ENCODE measurements around the gene TTLL10. TPM values are rescaled to one million over a fixed set of nuclear protein-coding genes. Genes with fewer than 3 reads are reported as not detected.
"Not testable (repeated sequence)": the region's sequence is repeated elsewhere in the genome, so short reads cannot be mapped to it uniquely, and the experiment has no call there.

TTLL10 gene
- polyA plus RNA-seq, 1 donor = 0.64 TPM

GRCh38 chr1:1191734-1192133, 18.1 kb downstream of the TTLL10 start:
- Histone ChIP-seq H3K36me3 (ENCODE audit: control insufficient read depth, insufficient read depth, low read length) (no peaks in the 10 kb centered on the region), H3K4me3 (ENCODE audit: low read length) (no peak overlapping the region), H3K27me3 (ENCODE audit: control insufficient read depth, insufficient read depth, low read length) (no peaks in the 10 kb centered on the region), H3K9me3 (ENCODE audit: control insufficient read depth, low read depth, low read length) (no peaks in the 10 kb centered on the region), H3K27ac (ENCODE audit: low read length) (no peak overlapping the region), H3K4me1 (ENCODE audit: control insufficient read depth, insufficient read depth, low read length) (no peaks in the 10 kb centered on the region)
- no peak for DNase-seq
- WGBS (ENCODE audit: insufficient coverage, low lambda C conversion rate) = no CpG with 5 or more reads among the region's 11 CpGs

- Histone ChIP-seq H3K9me3 (ENCODE audit: control insufficient read depth, low read depth, low read length) (no peaks in the 10 kb centered on the region), H3K4me1 (ENCODE audit: control insufficient read depth, insufficient read depth, low read length) (no peaks in the 10 kb centered on the region), H3K27ac (ENCODE audit: low read length) (no peak overlapping the region), H3K36me3 (ENCODE audit: control insufficient read depth, insufficient read depth, low read length) (no peaks in the 10 kb centered on the region), H3K4me3 (ENCODE audit: low read length) (no peak overlapping the region), H3K27me3 (ENCODE audit: control insufficient read depth, insufficient read depth, low read length) (peaks cover 10% of the 10 kb centered on the region)
- no peak for DNase-seq
- WGBS (ENCODE audit: insufficient coverage, low lambda C conversion rate) = no CpG with 5 or more reads among the region's 3 CpGs
Measured at GRCh38 chr1:1194723-1195122, 21.0 kb downstream of the TTLL10 start.

GRCh38 chr1:1195726-1196125, 22.0 kb downstream of the TTLL10 start:
- not testable (repeated sequence) for DNase-seq; H3K4me3 ChIP-seq (ENCODE audit: low read length); H3K27ac ChIP-seq (ENCODE audit: low read length); H3K4me1 ChIP-seq (ENCODE audit: control insufficient read depth, insufficient read depth, low read length); H3K36me3 ChIP-seq (ENCODE audit: control insufficient read depth, insufficient read depth, low read length); H3K9me3 ChIP-seq (ENCODE audit: control insufficient read depth, low read depth, low read length)
- peaks cover 20% of the 10 kb centered on the region for H3K27me3 ChIP-seq (ENCODE audit: control insufficient read depth, insufficient read depth, low read length)
- WGBS (ENCODE audit: insufficient coverage, low lambda C conversion rate) = no CpG with 5 or more reads among the region's 6 CpGs

- DNase-seq = no peak
- Histone ChIP-seq H3K9me3 (ENCODE audit: control insufficient read depth, low read depth, low read length) (peaks cover 4% of the 10 kb centered on the region), H3K27me3 (ENCODE audit: control insufficient read depth, insufficient read depth, low read length) (peaks cover 22% of the 10 kb centered on the region), H3K27ac (ENCODE audit: low read length) (no peak overlapping the region), H3K4me1 (ENCODE audit: control insufficient read depth, insufficient read depth, low read length) (peaks cover 3% of the 10 kb centered on the region), H3K36me3 (ENCODE audit: control insufficient read depth, insufficient read depth, low read length) (no peaks in the 10 kb centered on the region), H3K4me3 (ENCODE audit: low read length) (no peak overlapping the region)
- no CpG with 5 or more reads among the region's 13 CpGs for WGBS (ENCODE audit: insufficient coverage, low lambda C conversion rate)
Measured at GRCh38 chr1:1196431-1197187, 22.9 kb downstream of the TTLL10 start.

- H3K9me3 ChIP-seq (ENCODE audit: control insufficient read depth, low read depth, low read length) = peaks cover 4% of the 10 kb centered on the region
- no peak overlapping the region for H3K27ac ChIP-seq (ENCODE audit: low read length)
- DNase-seq = no peak
- H3K4me3 ChIP-seq (ENCODE audit: low read length) = no peak overlapping the region
- no CpG with 5 or more reads among the region's 8 CpGs for WGBS (ENCODE audit: insufficient coverage, low lambda C conversion rate)
- H3K27me3 ChIP-seq (ENCODE audit: control insufficient read depth, insufficient read depth, low read length) = peaks cover 22% of the 10 kb centered on the region
- peaks cover 3% of the 10 kb centered on the region for H3K4me1 ChIP-seq (ENCODE audit: control insufficient read depth, insufficient read depth, low read length)
- no peaks in the 10 kb centered on the region for H3K36me3 ChIP-seq (ENCODE audit: control insufficient read depth, insufficient read depth, low read length)
Measured at GRCh38 chr1:1197188-1197500, 23.5 kb downstream of the TTLL10 start.

- DNase-seq = no peak
- WGBS (ENCODE audit: insufficient coverage, low lambda C conversion rate) = no CpG with 5 or more reads among the region's 48 CpGs
- Histone ChIP-seq H3K27me3 (ENCODE audit: control insufficient read depth, insufficient read depth, low read length) (peaks cover 25% of the 10 kb centered on the region), H3K4me3 (ENCODE audit: low read length) (no peak overlapping the region), H3K4me1 (ENCODE audit: control insufficient read depth, insufficient read depth, low read length) (peaks cover 3% of the 10 kb centered on the region), H3K27ac (ENCODE audit: low read length) (no peak overlapping the region), H3K9me3 (ENCODE audit: control insufficient read depth, low read depth, low read length) (peaks cover 4% of the 10 kb centered on the region), H3K36me3 (ENCODE audit: control insufficient read depth, insufficient read depth, low read length) (no peaks in the 10 kb centered on the region)
Measured at GRCh38 chr1:1197551-1198422, 24.1 kb downstream of the TTLL10 start.

GRCh38 chr1:1198423-1199140, 24.9 kb downstream of the TTLL10 start:
- H3K27me3 ChIP-seq (ENCODE audit: control insufficient read depth, insufficient read depth, low read length) = peaks cover 32% of the 10 kb centered on the region
- H3K27ac ChIP-seq (ENCODE audit: low read length) = no peak overlapping the region
- peaks cover 3% of the 10 kb centered on the region for H3K4me1 ChIP-seq (ENCODE audit: control insufficient read depth, insufficient read depth, low read length)
- no peak for DNase-seq
- peaks cover 4% of the 10 kb centered on the region for H3K9me3 ChIP-seq (ENCODE audit: control insufficient read depth, low read depth, low read length)
- no peak overlapping the region for H3K4me3 ChIP-seq (ENCODE audit: low read length)
- no CpG with 5 or more reads among the region's 23 CpGs for WGBS (ENCODE audit: insufficient coverage, low lambda C conversion rate)
- no peaks in the 10 kb centered on the region for H3K36me3 ChIP-seq (ENCODE audit: control insufficient read depth, insufficient read depth, low read length)

GRCh38 chr1:1199141-1199960, 25.7 kb downstream of the TTLL10 start:
- DNase-seq = no peak
- Histone ChIP-seq H3K4me3 (ENCODE audit: low read length) (no peak overlapping the region), H3K36me3 (ENCODE audit: control insufficient read depth, insufficient read depth, low read length) (no peaks in the 10 kb centered on the region), H3K4me1 (ENCODE audit: control insufficient read depth, insufficient read depth, low read length) (peaks cover 3% of the 10 kb centered on the region), H3K27ac (ENCODE audit: low read length) (no peak overlapping the region), H3K27me3 (ENCODE audit: control insufficient read depth, insufficient read depth, low read length) (peaks cover 35% of the 10 kb centered on the region), H3K9me3 (ENCODE audit: control insufficient read depth, low read depth, low read length) (peaks cover 10% of the 10 kb centered on the region)
- no CpG with 5 or more reads among the region's 22 CpGs for WGBS (ENCODE audit: insufficient coverage, low lambda C conversion rate)

- H3K4me1 ChIP-seq (ENCODE audit: control insufficient read depth, insufficient read depth, low read length) = peaks cover 3% of the 10 kb centered on the region
- H3K9me3 ChIP-seq (ENCODE audit: control insufficient read depth, low read depth, low read length) = peaks cover 10% of the 10 kb centered on the region
- no peaks in the 10 kb centered on the region for H3K36me3 ChIP-seq (ENCODE audit: control insufficient read depth, insufficient read depth, low read length)
- no peak for DNase-seq
- H3K27ac ChIP-seq (ENCODE audit: low read length) = no peak overlapping the region
- WGBS (ENCODE audit: insufficient coverage, low lambda C conversion rate) = no CpG with 5 or more reads among the region's 31 CpGs
- H3K27me3 ChIP-seq (ENCODE audit: control insufficient read depth, insufficient read depth, low read length) = peaks cover 37% of the 10 kb centered on the region
- H3K4me3 ChIP-seq (ENCODE audit: low read length) = no peak overlapping the region
Measured at GRCh38 chr1:1199961-1200875, 26.5 kb downstream of the TTLL10 start.

Data from large intestine (tissue), 3 donors.